NCI-H2107 treated with DMSO at 0.1 percent for 48 hours (cell line): ENCODE measurements around the gene IFT43.

Experiments used
- DNase-seq: peaks from one replicate; lab custom pipeline; 2025; ENCODE audit not compliant: unreplicated experiment; lab: John Stamatoyannopoulos, UW

The IFT43 gene

DNA sequence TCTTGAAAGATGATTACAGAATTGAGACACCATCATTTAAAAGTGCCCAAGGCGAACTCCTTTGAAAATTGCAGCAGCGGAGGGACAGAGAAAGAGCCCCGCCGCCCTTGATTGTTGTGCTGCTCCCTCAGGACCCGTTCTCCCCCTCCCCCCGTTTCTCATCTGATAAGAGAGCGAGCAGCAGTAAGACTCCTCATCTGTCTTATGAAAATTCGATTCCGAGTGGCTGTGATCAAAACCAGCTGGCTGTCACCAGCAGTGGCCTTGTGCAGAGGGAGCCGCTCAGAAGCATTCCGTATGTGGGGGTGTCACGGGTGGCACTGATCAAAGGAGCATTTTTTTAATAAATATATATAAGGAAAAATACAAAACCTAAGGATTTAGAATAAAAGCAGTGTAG, 88.2 kb downstream of the IFT43 start:
- DNase-seq: no peak

DNA sequence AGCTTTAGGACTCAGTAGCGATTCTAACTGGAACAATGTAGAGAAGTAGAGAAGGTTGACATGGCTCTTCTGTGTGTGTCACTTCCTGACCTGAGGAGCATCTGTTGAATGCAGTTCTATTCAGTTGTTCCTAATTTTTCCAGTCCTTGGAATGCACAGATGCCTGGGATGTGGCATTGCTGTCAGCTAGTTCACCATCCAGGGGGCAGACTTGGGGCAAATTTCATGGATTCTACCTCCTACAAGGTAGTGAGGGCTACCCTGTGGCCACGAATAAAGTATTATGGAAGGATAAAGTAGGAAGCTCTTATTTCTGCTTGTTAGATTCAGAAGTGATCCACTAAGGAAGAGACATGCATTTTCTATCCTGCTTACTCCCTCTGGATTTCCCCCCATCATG, 91.8 kb downstream of the IFT43 start:
- no peak for DNase-seq

- DNase-seq: no peak
Observed at GRCh38 chr14:76078501-76078900, 92.9 kb downstream of the IFT43 start.

GRCh38 chr14:76080025-76080424, 94.5 kb downstream of the IFT43 start:
- DNase-seq: no peak

GRCh38 chr14:76080471-76080870, 94.9 kb downstream of the IFT43 start:
- DNase-seq: no peak

DNA sequence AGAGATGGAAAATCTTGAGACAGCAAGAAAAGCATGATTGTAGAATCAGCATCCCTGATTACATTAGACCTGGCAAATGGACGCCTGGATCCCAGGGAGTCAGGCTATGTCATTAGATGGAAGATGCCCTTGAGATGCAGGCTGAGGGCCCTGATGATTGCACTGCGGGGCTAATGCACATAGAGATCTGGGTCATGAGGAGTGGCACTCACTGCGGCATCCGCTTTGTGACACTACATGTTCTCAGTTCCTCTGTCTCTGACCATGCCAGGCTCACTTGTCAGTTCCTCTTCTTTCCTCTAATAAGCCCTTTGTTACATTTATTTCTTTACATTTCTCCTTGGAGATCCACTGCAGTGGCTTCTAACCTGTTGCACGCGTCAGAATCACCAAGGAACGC, 96.1 kb downstream of the IFT43 start:
- DNase-seq: no peak

DNA sequence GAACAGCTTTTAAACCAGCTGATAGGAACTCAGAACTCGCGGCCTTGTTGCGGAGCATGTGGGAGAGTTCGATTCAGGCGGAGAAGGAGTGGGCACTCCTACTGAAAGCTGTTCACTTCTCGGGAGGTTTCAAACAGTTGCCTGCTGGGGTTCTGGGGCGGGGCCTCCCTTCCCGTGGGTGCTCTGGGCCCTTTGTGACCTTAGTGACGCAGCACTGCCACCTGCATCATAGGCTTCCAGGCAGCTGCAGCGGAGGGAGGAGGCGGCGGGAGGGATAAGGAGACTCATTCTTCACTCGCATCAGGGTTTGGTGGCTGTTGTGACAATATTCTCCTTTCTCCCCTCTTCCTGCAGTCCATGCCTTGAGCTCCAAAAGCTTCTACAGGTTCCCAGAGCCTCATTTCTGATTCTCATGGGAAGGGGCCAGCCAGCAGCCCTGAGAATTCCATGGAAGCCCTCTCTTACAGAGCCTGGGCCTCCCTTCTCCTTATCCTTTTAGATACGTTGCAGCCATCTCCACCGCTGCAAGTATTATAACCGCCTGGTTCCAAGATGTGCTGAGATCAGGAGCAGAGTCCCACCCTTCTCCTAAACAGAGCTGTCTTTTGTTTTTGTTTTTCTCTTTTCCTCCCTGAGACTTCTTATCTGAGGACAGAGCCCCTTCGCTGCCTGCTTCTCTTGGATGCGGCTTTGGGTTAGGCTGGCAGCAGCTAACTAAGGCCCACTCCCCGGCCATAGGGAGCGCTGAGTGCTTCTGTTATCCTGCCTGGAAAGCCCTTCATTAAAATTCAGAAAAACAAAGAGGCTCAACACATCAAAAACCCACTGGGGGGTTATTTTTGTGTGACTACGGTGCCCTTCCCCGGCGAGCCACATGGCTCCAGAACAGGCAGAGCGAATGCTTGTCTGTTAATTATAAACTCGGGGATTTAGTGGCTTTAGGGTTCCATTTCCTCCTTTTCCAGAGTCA, 98.5 kb downstream of the IFT43 start:
- DNase-seq: no peak

DNA sequence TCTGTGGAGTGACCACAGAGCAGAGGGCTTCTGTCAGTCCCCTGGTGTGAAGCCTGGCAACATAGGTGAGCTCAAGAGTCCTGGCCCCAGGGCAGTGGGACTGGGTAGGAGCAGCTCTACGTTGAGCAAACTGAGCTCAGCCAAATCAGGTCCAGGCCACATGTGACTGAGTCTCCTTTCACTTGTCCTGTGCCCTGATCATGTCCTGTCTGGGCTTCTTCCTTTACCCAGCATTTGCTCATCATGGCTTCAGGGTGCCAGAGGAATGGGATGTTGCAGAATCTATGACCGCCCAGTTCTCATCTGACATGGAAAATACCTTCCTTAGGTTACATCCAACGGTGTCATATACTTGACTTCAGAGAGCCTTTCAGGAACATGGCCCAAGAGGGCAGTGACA, 99.8 kb downstream of the IFT43 start:
- DNase-seq: no peak

- no peak for DNase-seq
Observed at GRCh38 chr14:76086636-76087035, 101.1 kb downstream of the IFT43 start.

DNA sequence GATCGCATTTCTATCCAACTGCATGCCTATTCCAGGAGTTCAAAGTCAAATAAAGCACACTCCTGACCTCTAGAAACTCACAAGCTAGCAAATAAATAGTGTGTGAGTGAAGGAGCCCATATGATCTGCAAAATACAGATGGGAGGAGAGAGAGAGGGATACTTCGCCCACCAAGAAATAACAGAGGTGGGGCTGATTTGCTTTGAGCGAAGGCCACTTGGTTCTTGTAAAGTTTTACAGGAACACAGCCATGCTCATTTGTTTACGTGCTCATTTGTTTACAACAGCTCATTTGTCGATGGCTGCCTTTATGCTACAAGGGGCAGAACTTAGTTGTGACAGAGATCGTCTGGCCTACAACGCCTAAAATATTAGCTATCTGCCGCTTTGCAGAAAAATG, 102.8 kb downstream of the IFT43 start:
- no peak for DNase-seq

- DNase-seq: no peak
Observed at GRCh38 chr14:76088771-76089571, 103.4 kb downstream of the IFT43 start.

DNA sequence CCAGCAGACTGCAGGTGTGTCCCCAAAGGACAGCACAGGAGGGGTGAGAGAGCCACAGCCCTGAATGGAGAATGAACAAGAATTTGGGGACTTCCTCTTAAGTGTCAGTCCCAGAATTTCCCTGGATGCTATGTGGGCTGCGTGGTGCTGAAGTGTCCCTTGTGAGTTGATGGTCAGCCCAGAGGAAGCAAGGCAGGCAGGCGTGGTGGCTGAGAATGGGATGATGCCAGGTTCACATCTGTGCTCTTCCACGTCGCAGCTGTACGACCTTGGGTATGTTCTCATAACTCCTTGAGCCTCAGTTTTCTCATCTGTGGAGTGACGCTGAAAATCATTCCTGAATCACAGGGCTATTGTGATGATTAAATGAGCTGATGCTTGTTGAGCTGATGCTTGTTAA, 104.0 kb downstream of the IFT43 start:
- no peak for DNase-seq

DNA sequence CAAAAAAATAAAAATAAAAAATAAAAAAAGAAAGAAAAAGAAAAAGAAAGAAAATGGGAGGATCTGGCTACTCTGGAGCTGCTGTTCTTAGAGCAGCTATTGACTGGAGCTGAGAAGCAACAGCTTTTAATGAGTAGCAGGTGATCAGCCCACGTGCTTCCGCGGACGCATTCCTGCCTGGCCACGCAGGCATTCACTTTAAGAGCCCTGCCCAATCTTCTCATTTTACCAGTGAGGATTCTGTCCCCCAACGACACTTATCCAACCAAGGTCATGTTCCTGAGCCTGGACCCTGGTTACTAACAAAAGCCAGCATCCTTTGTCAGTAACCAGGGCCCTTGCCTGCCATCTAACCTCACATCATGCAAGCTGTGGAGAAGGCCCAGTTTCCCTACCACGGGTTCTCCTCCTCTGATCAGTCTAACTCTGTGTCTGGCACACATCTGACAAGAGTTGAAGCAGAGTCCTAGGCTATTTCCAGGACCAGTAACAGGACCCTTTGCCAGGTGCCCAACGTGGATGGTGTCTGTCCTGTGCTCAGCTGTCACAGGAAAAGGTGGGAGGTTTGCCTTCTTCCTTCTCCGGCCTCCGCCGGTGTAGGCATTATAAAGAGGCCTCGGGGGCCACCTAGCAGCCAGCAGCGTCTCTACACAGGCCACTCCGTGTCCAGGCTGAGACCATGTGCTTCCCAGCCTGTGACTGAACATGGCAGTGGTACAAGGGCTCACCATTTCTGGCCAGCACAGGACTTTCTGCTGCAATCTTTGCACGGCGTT, 105.2 kb downstream of the IFT43 start:
- no peak for DNase-seq

DNA sequence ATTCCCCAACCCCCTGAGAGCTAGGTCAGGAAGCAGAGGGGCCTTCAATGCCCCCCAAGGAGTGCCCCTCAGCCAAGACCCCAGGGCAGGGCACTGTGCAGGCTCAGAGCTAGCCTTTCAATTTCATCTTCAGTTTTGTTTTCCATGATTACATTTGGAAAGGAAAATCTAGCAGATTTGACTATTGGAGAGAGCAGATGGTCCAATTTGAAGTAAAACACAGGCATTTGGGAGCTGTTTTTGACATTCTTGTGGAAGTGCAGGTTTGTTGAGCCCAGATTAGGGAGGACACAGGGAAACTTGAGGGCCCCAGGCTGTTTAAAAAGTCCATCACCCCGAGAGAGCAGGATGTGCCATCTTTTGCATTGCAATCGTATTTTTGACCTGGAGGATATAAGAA, 107.5 kb downstream of the IFT43 start:
- DNase-seq: no peak

DNA sequence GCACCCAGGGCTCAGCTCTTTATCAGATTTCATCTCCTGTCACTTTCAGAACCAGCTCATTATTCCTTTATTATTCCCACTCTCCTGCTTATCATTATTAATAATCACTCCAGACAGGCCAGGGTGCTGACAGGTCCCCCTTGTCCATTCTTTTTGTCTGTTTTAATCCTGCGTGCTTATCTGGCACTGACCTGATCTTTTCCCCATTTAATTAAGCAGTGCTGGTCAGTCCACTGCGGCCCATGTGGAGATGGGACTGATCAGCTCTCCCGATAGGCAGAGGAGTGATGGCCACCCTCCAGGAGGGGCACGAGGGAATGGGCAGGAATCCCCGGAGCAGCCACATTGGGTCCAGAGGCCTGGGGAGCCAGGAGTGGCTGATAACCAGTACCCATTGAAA, 110.7 kb downstream of the IFT43 start:
- no peak for DNase-seq

DNA sequence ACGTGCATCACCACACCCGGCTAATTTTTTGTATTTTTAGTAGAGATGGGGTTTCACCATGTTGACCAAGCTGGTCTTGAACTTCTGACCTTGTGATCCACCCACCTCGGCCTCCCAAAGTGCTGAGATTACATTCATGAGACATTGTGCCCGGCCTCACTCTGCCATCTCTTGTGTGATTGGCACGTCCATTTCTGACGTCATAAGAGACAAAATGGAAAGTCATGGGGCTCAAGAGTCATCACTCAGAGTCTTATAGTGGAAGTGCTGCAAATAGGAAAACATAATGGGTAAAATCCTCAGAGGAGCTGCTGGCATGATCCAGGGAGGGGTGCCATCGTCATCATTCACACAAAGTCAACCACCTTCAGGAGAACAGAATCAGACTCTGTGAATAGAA, 112.0 kb downstream of the IFT43 start:
- no peak for DNase-seq

DNA sequence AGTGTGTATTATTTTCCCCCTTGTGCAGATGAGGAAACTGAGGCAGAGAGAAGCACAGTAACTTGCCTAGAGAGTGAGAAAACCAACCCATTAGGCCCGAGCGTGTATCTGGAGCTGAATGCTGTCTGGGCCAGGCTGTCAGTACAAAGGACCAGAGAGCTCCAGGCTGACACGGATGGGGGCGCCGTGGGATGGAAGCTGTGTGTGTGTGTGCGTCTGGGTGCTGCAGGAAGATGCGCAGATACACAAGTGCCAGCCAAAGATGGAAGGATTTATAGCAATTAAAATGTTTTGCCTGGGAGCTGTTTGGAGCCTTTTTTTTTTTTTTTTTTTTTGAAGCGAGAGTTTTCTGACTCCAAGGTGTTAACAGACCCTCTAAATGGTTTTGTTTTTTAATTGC, 112.5 kb downstream of the IFT43 start:
- DNase-seq: no peak

DNA sequence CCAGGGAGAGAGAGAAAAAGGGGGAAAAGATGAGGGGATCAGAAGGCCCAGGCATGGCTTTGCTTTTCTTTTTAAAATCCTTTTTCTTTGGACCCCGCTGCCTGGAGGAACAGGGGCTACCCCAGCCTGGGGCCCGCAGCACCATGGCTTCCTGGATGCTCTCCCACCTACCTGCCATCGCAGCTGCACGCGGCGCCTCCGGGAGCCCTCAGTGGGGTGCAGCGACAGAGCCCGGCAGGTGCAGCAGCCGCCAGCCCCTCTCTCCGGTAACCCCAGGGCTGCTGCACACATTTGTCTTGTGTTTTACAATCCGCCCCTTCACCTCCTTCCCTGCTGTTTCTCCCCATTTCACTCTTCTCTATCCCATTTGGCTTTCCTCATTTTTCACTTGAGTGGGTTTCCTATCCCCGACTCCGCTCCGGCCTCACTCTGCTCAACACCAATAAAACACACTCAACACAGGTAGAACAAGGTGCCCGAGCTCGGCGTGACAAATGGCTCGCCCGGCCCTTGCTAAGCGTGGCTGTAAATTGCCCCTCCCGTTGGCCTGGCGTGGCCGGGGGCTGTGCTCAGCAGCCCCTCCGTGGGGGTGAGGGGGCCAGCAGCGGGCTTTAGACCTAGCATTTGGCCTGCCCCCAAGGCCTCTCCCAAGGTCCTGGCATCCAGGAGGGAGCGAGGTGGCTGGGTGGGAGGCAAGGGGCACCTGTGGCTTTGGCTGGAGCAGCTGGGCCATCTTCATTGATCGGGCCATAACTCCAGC, 113.5 kb downstream of the IFT43 start:
- DNase-seq: no peak

DNA sequence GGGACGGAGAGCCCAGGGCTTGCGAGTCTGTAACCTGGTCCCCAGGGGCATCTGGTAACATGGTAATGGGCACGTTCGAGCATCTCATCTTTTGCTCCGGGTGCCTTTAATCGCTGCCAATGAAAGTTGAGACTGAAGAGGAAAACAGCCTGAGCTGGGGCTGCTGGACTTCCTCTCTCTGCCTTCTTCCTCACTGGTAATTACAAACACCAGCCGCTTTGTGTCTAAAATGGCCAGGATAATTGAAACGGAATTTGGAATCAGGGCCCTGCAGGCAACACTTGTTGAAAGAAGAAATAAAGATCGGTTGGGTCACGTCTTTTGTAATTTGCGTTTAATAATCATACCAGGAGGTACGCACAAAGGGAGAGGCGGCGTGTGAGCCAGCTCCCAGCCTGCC, 114.7 kb downstream of the IFT43 start:
- DNase-seq: peak; percentile 52
